NCI-H526 (cell line): ENCODE measurements around the gene TM7SF2.
A peak's percentile ranks its signal among the peaks of the same experiment; 100 is the strongest.
"Not testable (repeated sequence)": the region's sequence is repeated elsewhere in the genome, so short reads cannot be mapped to it uniquely, and the experiment has no call there.

Experiments
- DNase-seq, 2 experiments: peaks; one replicate each; lab custom pipeline; 2025; lab: John Stamatoyannopoulos, UW

The TM7SF2 gene

GRCh38 chr11:65130631-65131416 is 19.2 kb downstream of the TM7SF2 start:
- DNase-seq: no peak

GRCh38 chr11:65131417-65131776 is 19.7 kb downstream of the TM7SF2 start:
- no peak for DNase-seq

GRCh38 chr11:65131895-65132237 is 20.2 kb downstream of the TM7SF2 start:
- DNase-seq: no peak

- DNase-seq: peak in 1 of 2 experiments; percentile 58
These were observed 20.7 kb downstream of the TM7SF2 start for GRCh38 chr11:65132238-65132987.

GRCh38 chr11:65132988-65133700 is 21.5 kb downstream of the TM7SF2 start:
- DNase-seq: peak; percentile 64 to 88

GRCh38 chr11:65133724-65134123 is 22.1 kb downstream of the TM7SF2 start:
- no peak for DNase-seq

GRCh38 chr11:65134240-65134951 is 22.7 kb downstream of the TM7SF2 start, which contains the start of gene SYVN1:
SYVN1 (minus strand) TSS chr11:65134519; CDS start chr11:65133601, 918 bp downstream.
- DNase-seq: peak; percentile 89 to 96

- DNase-seq: peak; percentile 99
These were observed 23.4 kb downstream of the TM7SF2 start for GRCh38 chr11:65134952-65135632.

- DNase-seq: peak in 1 of 2 experiments; percentile 41
These were observed 24.0 kb downstream of the TM7SF2 start for GRCh38 chr11:65135633-65136145.

GRCh38 chr11:65136515-65137096 is 24.9 kb downstream of the TM7SF2 start:
- no peak for DNase-seq

GRCh38 chr11:65141896-65142494 is 30.3 kb downstream of the TM7SF2 start:
- DNase-seq: no peak

GRCh38 chr11:65147352-65148075 is 35.8 kb downstream of the TM7SF2 start:
- no peak for DNase-seq

GRCh38 chr11:65148657-65149056 is 37.0 kb downstream of the TM7SF2 start:
- DNase-seq: no peak

GRCh38 chr11:65150131-65150508 is 38.4 kb downstream of the TM7SF2 start:
- not testable (repeated sequence) for DNase-seq

GRCh38 chr11:65150509-65151299 is 39.0 kb downstream of the TM7SF2 start:
- no peak for DNase-seq

GRCh38 chr11:65151331-65151899 is 39.7 kb downstream of the TM7SF2 start:
- DNase-seq: no peak

GRCh38 chr11:65152122-65152521 is 40.5 kb downstream of the TM7SF2 start:
- DNase-seq: no peak

GRCh38 chr11:65156256-65156655 is 44.6 kb downstream of the TM7SF2 start:
- no peak for DNase-seq

GRCh38 chr11:65156926-65157325 is 45.3 kb downstream of the TM7SF2 start:
- DNase-seq: no peak
